Embryonic facial prominence (tissue), 1 donor: ENCODE measurements around the gene UVRAG.

Experiments
- DNase-seq: peaks from one replicate; pipeline ENCODE4 v3.0.0-alpha.2; 2016; ENCODE audit errors: extremely low spot score

Gene UVRAG

DNA sequence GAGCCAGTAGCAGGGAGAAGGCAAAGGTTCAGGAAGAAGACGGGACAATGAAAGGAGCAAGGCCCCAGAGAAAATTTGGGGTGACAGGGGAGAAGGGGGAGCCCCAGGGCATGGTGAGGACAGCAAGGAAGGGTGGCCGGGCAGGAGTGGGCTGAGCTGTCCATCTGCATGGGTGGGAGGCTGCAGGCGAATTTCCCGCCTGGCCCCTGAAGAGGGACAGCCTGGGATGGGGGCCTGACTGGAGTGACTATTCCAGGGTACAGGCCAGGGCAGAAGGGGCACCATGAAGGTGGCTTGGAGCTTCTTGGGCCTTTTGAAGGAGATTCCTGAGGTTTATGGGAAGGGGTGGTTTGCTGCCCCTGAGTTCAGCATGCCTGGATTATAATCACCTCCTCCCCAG lies 335.1 kb downstream of the UVRAG start:
- no peak for DNase-seq

DNA sequence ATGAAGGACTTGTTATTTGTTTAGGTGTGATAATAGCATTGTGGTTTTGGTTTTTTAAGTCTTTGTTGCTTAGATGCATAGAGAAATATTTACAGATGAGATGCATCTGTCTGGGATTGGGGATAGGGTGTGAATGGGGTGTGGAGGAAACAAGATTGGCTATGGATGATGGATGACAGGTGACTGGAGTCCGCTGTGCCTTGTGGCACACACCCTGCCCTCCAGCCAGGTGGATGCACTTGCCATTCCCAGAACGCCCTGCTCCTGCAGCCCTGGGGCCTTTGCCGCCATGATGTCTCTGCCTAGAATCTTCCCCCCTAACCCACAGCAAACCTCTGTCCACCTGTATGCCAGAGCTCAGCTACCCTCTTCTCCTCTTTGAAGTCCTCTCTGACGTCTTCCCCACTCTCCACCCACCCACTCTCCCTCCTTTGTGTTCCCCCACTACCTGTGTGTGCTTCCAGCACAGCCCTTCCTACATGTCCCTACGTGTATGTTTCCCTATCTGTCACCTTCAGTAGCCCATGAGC lies 336.6 kb downstream of the UVRAG start:
- no peak for DNase-seq

DNA sequence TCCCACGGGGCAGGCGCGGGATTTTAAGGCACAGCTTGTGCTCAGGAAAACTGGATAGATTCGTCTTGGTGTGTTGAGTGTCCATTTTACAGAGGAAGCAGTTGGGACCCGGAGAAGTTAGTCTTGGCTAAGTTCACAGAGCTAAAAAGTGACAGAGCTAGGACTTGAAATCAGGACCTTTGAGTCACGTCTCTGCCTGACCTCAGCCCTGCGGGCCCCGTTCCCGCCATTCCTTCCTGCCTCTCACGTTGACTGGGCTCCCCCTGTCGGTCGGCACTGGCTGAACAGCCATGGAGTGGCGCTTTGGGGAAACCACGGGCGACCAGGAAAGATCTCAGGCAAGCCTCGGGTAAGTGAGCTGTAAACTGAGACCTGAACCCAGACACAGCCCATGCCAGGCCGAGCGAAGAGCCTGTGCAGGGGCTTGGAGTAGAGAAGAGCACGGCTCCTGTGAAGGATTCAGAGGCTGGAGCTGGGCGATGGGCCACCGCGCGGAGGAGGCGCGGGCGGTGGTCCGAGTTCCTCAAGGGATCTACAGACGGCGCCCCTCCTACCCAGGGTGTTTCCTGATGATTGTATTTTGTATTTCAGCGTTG lies 337.2 kb downstream of the UVRAG start:
- DNase-seq, result no peak

DNA sequence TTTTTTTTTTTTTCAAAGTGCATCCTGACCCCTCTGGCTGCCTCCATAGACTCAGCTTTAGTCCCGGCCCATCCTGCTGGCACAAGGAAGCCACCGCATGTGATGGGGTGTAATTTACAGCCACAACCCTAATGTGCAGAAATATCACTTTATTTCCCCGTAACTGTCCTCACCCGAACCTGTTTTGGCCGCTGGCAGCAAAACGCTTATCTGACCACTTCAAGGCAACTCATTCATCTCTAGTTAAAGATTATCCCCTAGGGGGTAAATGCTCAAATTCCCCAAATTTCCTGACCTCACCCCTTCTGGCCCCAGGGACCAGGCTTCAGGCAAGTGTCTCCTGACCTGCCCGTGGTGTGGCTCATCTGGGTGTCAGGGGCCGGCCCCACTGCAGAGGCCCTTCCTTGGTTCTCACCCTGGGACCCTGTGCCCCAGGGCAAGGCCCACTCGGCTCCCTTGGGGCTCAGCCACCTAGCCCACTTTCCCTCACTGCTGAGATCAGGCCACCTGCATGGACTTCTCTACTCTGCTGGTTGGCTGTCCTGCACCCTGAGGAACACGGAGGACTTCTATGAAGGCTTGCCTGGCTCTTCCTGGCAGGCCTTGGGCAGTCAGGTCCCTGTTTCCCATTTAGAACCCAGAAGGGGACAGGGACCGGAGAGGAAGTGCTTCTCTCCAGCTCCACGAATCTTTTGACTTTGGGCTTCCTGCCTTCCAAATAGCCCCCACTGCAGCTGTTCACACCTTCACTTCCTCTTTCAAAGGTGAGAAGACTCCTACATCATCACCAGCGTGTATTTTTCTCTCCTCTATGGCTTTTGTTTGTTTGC lies 337.9 kb downstream of the UVRAG start:
- DNase-seq, result no peak

DNA sequence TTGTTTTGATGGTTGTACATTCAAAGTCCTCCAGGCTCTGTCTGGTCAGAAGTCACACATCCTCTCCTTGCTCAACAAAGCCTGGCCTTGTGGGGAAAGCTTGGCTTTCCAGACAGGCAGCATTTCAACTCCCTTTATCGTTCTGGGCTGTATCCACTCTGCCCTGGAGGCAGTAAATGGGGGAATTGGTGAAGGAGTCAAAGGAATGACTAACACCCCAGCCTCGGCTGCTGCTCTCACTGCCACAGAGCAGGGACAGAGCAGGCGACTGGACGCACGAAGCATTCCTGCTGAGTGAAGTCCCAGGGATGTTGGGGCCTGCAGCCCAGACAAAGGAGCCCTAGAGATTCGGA lies 338.5 kb downstream of the UVRAG start:
- DNase-seq, result no peak

DNA sequence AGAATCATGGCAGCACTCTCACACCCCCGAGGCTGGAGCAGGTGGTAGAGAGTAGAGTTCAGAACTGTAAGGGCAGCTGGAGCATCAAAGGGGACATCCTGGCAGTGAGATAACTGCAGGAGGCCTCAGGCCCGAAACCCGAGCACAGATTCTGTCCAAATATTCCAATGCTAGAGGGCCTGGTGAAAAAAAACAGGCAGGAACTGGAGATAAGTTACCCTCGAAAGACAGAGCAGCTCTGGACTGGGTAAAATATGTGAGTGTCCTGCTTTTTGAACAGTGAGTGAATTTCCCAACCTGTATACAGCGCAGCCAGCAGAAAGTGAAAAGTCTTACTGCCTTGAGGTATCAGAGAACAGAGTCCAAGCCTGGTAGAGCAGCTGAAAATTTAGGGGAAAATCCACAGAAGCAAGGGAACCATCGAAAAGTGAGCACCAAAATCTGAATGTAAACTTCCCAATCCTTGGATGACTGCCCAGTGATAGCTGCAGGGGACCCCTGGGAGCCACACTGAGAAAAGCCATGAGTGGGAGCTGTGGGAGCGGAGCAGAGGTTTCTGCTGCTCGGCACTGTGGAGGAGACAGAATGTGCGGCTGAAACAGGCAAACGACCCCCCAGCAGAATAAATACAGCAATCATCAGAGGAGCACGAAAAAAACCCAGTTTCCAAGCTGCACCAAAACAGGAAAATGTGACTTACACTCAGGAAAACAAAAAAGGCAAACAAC lies 340.7 kb downstream of the UVRAG start:
- DNase-seq, result no peak

DNA sequence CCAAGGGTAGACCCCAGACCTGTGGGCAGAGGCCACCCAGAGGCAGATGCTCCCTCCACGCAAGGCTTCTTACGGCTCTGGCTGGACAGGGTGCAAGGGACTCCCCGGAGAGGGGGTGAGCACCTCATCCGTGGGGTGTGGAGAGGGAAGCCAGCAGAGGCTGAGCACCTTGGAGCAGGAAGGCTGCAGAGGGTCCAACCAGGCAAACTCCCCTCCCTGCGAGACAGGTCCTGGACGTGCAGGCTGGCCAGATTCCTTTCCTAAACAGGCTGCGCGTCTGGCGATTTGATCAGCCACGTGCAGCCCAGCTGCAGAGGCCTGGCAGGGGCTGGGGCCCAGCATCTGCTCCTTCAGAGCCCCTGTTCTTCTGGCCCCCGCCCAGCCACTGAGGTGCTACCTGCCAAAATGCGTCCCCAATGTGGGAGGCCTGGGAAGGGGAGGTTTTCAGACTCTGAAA lies 342.0 kb downstream of the UVRAG start:
- no peak for DNase-seq

DNA sequence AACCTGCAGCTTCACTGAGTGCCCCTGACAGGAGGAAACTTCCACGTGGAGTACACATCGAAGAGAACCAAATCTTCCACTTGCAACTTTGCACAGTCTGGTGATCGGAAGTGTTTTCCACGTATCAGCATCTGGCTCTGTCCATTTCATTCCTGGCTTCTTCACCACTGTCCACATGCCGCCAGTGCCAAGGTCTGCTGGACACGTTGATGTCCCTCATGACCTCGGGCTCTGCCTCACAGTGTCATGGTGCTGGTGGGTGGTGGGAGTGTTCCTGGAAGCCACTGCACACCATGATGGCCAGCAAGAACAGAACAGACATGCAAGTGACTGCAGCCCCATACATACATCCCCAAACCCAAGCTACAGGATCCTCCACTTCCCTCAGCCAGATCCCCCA lies 342.9 kb downstream of the UVRAG start:
- DNase-seq, result no peak

DNA sequence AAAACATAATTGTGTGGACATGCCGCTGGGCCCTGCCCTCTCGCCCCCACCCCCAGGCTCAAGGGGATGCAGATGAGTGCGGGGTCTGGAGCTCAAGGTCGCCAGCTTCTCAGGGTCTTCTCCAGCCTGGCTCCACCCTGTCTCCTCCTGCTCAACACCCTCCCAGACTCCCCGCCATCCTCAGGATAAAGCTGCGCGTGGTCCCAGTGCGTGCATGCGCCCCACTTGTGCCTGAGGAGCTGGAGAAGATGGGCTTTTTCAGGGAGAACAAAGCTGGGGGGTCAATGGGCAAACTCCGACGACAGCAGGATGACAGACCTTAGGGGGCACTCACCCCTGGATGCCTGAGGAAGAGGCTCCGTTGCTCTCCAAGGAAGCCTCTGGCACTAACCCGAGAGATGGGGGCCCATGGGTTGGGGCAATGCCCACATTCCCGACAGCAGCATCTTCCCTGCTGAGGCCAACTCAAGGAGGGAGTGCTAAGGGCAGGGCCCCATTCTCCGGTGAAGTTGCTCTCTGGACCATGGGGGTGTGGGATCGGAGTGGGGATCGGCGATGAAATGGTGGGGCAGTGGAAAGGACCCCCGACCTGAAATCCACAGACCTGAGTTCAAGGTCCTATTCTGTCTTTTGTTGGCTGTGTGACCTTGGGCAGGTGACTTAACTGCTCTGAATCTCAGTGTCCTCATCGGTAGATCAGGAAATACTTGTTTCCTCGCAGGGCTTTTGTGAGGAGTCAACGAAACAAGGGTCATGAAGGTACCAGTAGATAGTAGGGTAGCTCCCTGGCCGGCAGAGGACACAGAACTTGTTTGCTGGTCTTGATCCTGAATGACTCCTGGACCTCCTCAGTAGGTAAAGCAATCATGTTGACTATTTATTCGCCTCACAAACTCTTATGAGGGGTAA lies 343.6 kb downstream of the UVRAG start:
- DNase-seq, result no peak

DNA sequence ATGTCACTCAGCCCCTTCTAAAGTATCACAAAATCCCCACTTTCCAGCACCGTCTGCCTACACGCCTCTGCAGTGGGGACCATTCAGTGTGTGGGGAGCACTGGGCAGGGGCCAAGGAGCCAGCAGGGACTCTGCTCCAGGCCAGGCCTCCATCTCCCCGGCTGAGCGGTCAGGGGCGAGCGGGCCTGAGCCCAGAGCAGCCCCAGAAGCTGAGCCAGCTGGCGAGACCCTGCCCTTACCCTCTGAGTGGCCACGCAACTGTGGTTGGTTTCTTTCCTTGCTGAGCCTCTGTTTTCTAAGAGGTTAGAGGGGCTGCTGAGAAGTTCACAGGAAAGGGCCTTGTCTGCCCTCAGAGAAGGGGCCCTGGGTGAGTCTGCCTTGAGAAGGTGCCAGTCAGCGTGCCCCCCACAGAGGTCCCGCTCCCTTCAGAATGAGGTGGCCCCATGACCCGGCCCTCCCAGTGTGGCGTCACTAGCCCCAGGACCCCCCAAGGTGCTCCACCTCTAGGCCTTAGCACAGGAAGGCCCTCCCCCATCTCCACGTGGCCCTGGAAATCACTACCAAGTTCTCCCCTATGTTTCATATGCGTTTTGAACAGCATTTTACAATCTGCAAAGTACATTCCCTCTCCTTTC lies 344.4 kb downstream of the UVRAG start:
- DNase-seq, result no peak

DNA sequence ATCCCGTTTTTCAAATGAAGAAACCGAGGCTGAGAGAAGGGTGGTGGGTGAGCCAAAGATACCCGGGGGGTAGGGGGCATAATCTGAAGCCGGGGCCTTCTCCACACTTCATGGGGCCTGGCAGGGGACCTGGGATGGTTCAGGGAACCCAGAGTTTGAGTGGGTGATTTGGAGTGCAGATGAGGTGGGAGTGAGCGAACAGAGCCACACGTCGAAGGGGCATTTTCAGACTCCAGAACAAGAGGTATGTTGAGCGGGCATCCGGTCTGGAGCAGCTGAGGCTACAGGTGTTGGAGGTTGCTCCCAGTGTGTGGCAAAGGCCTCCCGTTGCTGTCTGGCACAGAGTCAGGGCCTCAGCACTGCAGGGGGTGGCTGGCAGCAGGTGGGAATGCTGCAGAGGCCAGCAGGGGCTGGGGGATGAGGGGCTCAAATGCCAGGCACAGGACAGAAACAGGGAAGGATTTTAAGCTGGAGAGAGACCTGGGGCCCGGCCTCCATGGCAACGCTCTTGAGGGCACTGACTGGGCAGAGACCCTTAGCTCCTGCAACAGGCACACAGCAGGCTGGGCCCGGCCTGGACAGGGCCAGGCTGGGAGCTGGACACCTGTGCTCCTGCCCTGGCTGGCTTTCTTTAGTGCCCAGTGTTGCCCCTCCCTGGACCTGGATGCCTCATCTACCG lies 345.1 kb downstream of the UVRAG start:
- DNase-seq, result no peak

DNA sequence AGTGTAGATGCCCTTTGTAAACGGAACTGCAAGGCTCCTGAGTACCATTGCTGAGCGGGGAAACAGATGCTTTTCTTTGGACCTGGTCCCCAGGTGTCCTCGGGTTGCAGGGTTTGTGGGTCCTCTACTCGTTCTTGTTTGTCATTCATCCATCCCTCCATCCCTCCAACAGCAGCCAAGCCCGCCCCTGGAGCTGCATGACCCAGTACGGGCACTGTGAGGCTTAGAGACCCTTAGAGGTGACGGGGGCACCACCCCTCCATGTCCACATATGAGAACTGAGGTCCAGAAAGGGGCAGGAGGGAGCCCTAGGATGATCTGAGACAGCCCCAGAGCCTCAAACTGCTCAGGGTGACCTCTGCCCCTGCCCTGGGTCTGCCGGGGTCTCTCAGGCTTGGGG lies 345.8 kb downstream of the UVRAG start:
- no peak for DNase-seq

DNA sequence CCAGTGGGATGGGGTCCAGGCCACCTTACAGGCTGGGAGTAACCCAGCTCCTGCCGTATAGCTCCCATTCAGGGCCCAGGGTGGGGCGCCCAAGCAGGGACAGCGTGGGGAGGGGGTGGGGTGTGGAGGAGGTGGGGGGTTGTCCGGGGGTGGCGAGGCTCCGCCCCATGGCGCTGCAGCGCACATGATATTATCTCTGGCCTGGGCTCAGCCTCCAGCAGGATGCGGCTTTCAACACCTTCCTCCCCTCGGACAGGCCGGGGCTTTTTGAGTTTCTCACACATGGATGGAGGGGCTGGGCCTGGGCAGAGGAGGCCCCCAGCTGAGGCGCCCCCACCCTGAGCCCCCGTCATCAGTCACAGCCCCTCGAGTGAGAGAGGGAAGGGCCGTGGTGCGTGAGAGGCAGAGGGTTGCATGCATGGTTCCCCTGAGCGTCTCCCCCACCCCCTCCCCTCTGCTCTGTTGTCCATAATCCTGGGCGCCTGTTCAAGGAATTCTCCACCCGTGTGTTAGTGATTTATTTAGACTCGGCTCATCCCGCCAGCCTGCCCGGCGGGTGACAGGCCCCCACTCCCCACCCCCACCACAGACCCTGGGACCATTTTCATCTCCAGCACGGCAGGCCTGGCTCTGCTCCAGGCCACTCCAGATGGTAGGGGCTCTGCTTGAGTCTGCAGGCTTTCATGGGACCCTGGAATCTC lies 346.4 kb downstream of the UVRAG start:
- peak; percentile 53 for DNase-seq

DNA sequence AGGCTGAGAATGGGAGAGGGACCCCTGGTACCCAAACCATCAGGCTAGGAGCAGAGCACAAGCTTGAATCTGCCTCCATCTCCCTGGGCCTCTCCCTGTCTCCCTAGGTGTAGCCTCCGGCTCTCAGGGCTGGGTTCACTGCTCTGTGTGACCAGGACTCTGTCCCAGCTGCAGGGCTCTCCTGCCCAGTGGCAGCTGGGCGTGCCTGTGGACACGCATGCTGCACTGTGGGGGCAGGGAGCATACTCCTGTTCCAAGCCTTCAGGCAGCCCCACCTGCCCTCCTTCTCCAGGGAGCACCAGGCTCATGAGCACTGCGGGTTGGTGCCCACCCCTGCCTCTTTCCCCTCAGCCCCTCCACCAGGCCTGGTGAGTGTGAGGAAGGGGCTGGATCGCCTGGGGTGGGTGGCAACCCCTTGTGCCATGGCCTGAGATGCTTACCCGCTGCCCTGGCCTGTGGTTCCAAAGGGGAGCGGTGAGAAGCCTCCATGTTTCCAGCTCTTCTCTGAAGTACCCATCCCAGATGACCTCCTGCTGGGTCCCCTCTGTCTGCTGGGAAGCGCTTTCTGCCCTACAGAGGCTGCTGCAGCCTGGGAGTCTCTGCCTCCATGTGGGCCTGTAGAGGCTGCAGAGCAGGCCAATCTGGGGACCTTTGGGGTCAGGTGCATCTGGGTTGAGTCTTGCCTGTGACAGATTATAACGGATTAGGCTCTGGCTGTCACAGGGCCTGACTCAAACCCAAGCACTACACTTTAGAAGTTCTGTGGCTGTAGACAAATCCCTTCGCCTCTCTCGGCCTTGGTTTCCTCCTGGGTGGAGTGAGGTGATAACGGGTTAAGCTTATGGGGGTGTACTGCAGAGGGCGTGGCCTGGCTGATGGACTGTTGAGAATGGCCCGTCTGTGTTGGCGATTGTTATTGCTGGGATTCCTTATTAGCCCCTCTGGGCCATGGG lies 347.6 kb downstream of the UVRAG start:
- DNase-seq, result no peak

DNA sequence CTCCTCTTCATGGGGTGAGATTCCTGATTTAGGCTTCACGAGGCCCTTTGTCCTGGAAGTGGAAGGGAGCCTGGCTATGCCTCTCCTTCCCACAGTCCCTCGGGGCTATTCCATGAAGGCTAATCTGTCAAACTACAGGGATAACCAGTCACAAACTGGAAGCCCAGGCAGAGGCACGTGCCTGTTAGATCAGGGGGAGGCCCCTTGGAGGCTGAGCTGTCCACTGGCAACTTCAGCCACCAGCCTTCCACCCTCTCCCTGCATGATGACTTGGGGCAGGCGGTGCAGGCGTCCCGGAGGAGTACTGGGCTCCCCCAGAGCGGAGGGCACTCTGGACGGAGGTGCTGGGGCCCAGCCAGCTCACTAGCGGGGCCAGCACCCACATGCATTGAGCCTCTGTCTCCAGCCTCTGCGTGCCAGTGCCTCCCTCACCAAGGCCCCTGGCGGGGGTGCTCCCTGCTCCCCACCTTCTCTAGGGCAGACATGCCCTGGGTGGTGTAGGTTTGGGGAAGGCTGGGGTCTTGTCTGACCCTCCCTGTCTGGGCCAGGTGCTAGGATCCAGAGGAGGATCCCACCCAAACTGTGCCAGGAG lies 348.4 kb downstream of the UVRAG start:
- no peak for DNase-seq

DNA sequence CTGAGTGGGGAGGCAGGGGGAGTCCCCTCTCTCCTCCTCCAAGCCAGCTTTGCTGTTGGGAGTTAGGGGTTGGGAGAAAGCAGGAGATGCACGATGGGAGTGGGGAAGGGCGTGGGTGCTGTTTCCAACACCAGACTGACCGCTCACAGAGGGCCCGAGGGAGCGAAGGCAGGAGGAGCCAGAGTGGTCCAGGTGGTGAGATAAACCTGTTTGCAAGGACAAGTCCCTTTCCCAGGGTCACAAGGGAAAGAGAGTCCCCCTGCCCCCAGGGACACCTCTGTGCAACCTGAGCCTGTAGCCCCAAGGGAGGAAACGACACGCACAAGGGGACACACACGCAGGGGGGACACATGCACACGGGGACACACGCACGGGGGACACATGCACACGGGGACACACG lies 349.1 kb downstream of the UVRAG start:
- no peak for DNase-seq

DNA sequence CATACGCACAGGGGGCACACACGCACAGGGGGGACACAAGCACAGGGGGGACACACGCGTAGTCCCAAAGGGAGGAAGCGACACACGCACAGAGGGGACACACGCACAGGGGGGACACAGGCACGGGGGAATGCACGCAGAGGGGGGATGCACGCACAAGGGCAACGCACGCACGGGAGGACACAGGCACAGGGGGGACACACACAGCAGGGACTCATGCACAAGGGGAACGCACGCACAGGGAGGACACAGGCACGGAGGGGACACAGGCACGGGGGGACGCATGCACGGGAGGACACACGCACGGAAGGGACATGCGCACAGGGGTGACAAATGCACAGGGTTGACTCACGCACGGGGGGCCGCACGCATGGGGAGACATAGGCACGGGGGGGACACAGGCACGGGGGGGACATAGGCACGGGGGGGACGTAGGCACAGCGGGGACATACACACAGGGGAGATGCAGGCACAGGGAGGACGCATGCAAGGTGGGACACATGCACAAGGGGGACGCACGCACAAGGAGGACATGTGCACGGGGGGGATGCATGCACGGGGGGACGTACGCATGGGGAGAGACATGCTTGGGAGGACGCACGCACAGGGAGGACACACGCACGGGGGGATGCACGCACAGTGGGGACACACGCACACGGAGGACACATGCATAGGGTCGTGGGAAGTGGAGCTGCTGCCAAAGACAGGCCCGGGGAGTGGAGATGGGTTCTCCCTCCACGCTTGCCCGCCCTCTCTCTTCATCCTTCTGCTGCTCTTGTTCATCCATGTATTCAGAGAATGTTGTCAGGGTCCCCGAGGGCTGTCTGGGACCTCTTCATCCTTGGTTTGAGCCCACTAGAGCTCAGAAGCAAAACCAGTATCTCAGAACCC lies 350.1 kb downstream of the UVRAG start:
- no peak for DNase-seq
